SU-DHL-6 (cell line): ENCODE results near the gene ENO1.

Source experiments
- H2AFZ ChIP-seq: fragments of 200-600 bp; sonication (generic); 2 replicates; pipeline ENCODE4 v1.6.1; 2014; ENCODE audit warnings: low read depth, mild to moderate bottlenecking, moderate library complexity, mixed read lengths, antibody characterized with exemption, low read length; ENCODE audit not compliant: severe bottlenecking
- H3F3A ChIP-seq: fragments of 200-600 bp; shearing (Covaris generic); 2 replicates; pipeline ENCODE4 v1.6.0; 2016; ENCODE audit warnings: antibody characterized with exemption, mild to moderate bottlenecking; ENCODE audit not compliant: insufficient read depth
- H3K27ac ChIP-seq: fragments of 200-600 bp; sonication (generic); 2 replicates; pipeline ENCODE4 v1.5.1; 2016; ENCODE audit warnings: low read depth, mild to moderate bottlenecking, low read length, moderate library complexity, mixed read lengths
- H3K27me3 ChIP-seq: fragments of 200-600 bp; sonication (generic), shearing (Covaris generic); 2 replicates; pipeline ENCODE4 v1.6.0; 2014; ENCODE audit warnings: mild to moderate bottlenecking, low read length
- H3K36me3 ChIP-seq: fragments of 200-600 bp; sonication (generic); 2 replicates; pipeline ENCODE4 v1.6.1; 2014; ENCODE audit warnings: mild to moderate bottlenecking, low read length, mixed read lengths
- H3K4me2 ChIP-seq: fragments of 300-600, 200-600 bp; shearing (Covaris generic), sonication (generic); 2 replicates; pipeline ENCODE4 v1.6.0; 2014; ENCODE audit warnings: low read length, low read depth, mild to moderate bottlenecking; ENCODE audit not compliant: poor library complexity, severe bottlenecking
- H3K4me3 ChIP-seq: fragments of 200-600 bp; sonication (generic); 2 replicates; pipeline ENCODE4 v1.5.1; 2014; ENCODE audit warnings: antibody characterized with exemption, low read length, mild to moderate bottlenecking, mixed read lengths; ENCODE audit not compliant: insufficient read depth, poor library complexity, severe bottlenecking
- H3K79me2 ChIP-seq: fragments of 200-600 bp; sonication (generic); 2 replicates; pipeline ENCODE4 v1.6.1; 2014; ENCODE audit warnings: mild to moderate bottlenecking, low read length, moderate library complexity; ENCODE audit not compliant: insufficient read depth
- H3K9ac ChIP-seq: fragments of 200-600 bp; sonication (generic); 2 replicates; pipeline ENCODE4 v1.7.0; 2014; ENCODE audit warnings: mild to moderate bottlenecking, low read length
- H3K9me2 ChIP-seq: fragments of 200-600 bp; sonication (generic); replicated peaks from 2 replicates; pipeline ENCODE4 v1.6.1; 2014; ENCODE audit warnings: low read length; ENCODE audit not compliant: insufficient read depth
- H3K9me3 ChIP-seq: fragments of 200-600 bp; sonication (generic); 2 replicates; pipeline ENCODE4 v1.6.1; 2014; ENCODE audit warnings: low read length, mixed read lengths; ENCODE audit not compliant: insufficient read depth
- H4K20me1 ChIP-seq: fragments of 200-600 bp; sonication (generic); 2 replicates; pipeline ENCODE4 v1.6.1; 2014; ENCODE audit warnings: low read depth, mild to moderate bottlenecking, antibody characterized with exemption, low read length, moderate library complexity, mixed read lengths
- EZH2phosphoT487 ChIP-seq: fragments of 200-600 bp; sonication (generic), shearing (Covaris generic); conservative IDR thresholded peaks from 2 replicates; pipeline ENCODE4 v1.6.1; 2018; ENCODE audit warnings: mild to moderate bottlenecking, antibody characterized with exemption, low read length, moderate library complexity, mixed read lengths
- TF ChIP-seq, protein P1 (sequence below): fragments of 200-600 bp; sonication (generic); IDR thresholded peaks from one replicate; pipeline ENCODE4 v1.5.1; 2017; ENCODE audit warnings: antibody characterized with exemption, mild to moderate bottlenecking, low read length, moderate library complexity; ENCODE audit not compliant: insufficient read depth, poor library complexity, severe bottlenecking

Gene ENO1

GRCh38 chr1:8858888-8859706, 19.4 kb downstream of the ENO1 start:
- Histone ChIP-seq H3K27ac (no peak overlapping the region), H3F3A (peaks cover 70% of the 10 kb centered on the region), H3K4me3 (no peak overlapping the region), H3K36me3 (peaks cover 32% of the 10 kb centered on the region), H2AFZ (no peak overlapping the region), H4K20me1 (no peaks in the 10 kb centered on the region; the same call in 1 of the 2 replicates), H3K9ac (no peak overlapping the region), H3K27me3 (no peaks in the 10 kb centered on the region), H3K79me2 (no peaks in the 10 kb centered on the region), H3K9me3 (no peaks in the 10 kb centered on the region), H3K4me2 (no peak overlapping the region), H3K9me2 (no peaks in the 10 kb centered on the region)
- no peak for TF ChIP-seq EZH2phosphoT487
- TF ChIP-seq, protein P1, sequence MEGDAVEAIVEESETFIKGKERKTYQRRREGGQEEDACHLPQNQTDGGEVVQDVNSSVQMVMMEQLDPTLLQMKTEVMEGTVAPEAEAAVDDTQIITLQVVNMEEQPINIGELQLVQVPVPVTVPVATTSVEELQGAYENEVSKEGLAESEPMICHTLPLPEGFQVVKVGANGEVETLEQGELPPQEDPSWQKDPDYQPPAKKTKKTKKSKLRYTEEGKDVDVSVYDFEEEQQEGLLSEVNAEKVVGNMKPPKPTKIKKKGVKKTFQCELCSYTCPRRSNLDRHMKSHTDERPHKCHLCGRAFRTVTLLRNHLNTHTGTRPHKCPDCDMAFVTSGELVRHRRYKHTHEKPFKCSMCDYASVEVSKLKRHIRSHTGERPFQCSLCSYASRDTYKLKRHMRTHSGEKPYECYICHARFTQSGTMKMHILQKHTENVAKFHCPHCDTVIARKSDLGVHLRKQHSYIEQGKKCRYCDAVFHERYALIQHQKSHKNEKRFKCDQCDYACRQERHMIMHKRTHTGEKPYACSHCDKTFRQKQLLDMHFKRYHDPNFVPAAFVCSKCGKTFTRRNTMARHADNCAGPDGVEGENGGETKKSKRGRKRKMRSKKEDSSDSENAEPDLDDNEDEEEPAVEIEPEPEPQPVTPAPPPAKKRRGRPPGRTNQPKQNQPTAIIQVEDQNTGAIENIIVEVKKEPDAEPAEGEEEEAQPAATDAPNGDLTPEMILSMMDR = peak; percentile 72

DNA sequence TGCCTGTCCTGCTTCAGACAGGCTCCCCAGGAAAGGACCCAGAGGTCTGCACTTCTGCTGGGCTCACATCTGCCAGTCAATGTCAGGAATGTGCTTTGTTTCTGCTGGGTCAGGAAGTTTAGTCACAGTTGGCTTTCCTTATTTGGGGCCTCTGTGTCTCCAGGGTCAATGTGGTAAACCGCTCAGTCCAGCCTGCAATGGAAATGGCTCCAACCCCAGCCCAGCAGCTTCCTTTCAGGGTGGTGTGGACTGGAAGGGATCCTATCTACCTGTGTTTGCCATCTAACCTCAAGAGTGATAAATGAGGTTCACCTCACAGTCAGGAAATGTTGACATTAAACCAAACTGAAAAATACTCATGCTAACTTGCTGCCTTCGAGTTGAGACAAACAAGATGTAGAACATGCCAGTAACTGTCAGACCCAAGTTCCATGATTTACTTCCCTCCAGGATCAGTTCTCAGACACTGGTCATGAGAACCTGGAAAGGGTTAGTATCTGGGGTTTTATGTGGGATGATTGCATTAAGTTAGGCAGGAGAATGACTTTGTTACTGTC, 20.3 kb downstream of the ENO1 start:
- Histone ChIP-seq H4K20me1 (no peaks in the 10 kb centered on the region; the same call in 1 of the 2 replicates), H2AFZ (no peak overlapping the region), H3K9me2 (no peaks in the 10 kb centered on the region), H3K79me2 (no peaks in the 10 kb centered on the region), H3F3A (peaks cover 66% of the 10 kb centered on the region), H3K4me2 (no peak overlapping the region), H3K9me3 (no peaks in the 10 kb centered on the region), H3K27ac (no peak overlapping the region), H3K36me3 (peaks cover 25% of the 10 kb centered on the region), H3K27me3 (no peaks in the 10 kb centered on the region), H3K4me3 (no peak overlapping the region), H3K9ac (no peak overlapping the region)
- TF ChIP-seq EZH2phosphoT487 = no peak
- TF ChIP-seq, protein P1 = no peak

DNA sequence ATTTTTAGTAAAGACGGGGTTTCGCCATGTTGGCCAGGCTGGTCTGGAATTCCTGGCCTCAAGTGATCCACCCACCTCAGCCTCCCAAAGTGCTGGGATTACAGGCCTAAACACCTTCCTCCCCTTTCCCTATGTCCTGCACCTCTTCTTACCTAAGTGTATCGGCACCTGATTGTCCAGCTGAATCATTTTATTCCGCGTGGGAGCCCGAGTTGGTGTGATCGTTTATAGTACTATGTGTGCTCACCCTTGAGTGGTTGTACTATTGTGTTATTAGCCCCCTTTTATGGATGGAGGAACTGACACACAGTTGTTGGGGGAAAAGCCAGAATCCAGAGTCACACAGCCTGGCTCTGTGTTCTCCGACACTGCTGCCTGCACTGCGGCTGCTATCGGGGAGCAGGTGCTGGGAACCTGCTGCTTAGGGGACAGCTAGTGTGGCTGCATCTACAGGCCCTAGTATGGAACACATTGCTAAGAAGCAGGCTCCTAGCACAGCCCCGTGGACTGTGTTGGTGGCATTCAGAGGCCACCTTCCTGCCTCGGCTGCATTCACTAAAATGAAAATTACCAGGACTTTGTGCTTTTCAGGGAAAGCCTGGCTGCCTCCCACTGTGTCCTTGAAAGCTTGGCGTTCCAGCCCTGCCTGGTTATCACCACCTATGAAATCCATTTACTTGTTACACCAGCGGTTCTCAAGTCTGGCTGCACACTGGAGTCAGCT, 21.6 kb downstream of the ENO1 start:
- H3F3A ChIP-seq = peaks cover 54% of the 10 kb centered on the region
- H2AFZ ChIP-seq = no peak overlapping the region
- H3K9ac ChIP-seq = no peak overlapping the region
- TF ChIP-seq, protein P1 = no peak
- no peak for TF ChIP-seq EZH2phosphoT487
- no peaks in the 10 kb centered on the region for H3K79me2 ChIP-seq
- H3K36me3 ChIP-seq = peaks cover 15% of the 10 kb centered on the region
- no peaks in the 10 kb centered on the region for H3K27me3 ChIP-seq
- H4K20me1 ChIP-seq = no peaks in the 10 kb centered on the region; the same call in 1 of the 2 replicates
- no peak overlapping the region for H3K4me3 ChIP-seq
- H3K9me3 ChIP-seq = no peaks in the 10 kb centered on the region
- no peak overlapping the region for H3K4me2 ChIP-seq
- no peak overlapping the region for H3K27ac ChIP-seq
- H3K9me2 ChIP-seq = no peaks in the 10 kb centered on the region
